ENCODE measurements around the gene TSPAN18. TPM values are rescaled to one million over a fixed set of nuclear protein-coding genes. Genes with fewer than 3 reads are reported as not detected.
A peak's percentile ranks its signal among the peaks of the same experiment; 100 is the strongest.

The TSPAN18 gene
- total RNA-seq, 1 donor from 2014 or later = 31.7 TPM

- Histone ChIP-seq H2AFZ (ENCODE audit: low read depth, low read length) (no peak overlapping the region), H3K9ac (ENCODE audit: low read length) (no peak overlapping the region), H3K27ac (ENCODE audit: low read depth, low read length) (no peak overlapping the region), H4K20me1 (ENCODE audit: insufficient read depth, low read length) (peaks cover 4% of the 10 kb centered on the region), H3K36me3 (ENCODE audit: insufficient read depth, low read length) (no peaks in the 10 kb centered on the region), H3K4me1 (ENCODE audit: insufficient read depth, low read length) (no peaks in the 10 kb centered on the region), H3K4me2 (ENCODE audit: low read length) (no peak overlapping the region), H3K9me3 (ENCODE audit: insufficient read depth, low read depth, low read length) (no peaks in the 10 kb centered on the region), H3K27me3 (ENCODE audit: insufficient read depth, low read length) (peaks cover 22% of the 10 kb centered on the region), H3K4me3 (ENCODE audit: insufficient read depth, low read depth, low read length) (no peak overlapping the region), H3K79me2 (ENCODE audit: insufficient read depth, low read length) (no peaks in the 10 kb centered on the region)
- TF ChIP-seq EZH2 (IDR thresholded peaks at IDR 0.05; ENCODE audit: insufficient read depth, low read length) = no peak
- TF ChIP-seq CTCF (IDR thresholded peaks at IDR 0.05; ENCODE audit: insufficient read depth, low read depth, low read length) = no peak
- no peak overlapping the region for H3K27ac Mint-ChIP-seq (ENCODE audit: unreplicated experiment)
- peaks cover 24% of the 10 kb centered on the region for H3K27me3 Mint-ChIP-seq (ENCODE audit: low read depth, unreplicated experiment)
- no peaks in the 10 kb centered on the region for H3K9me3 Mint-ChIP-seq (ENCODE audit: unreplicated experiment)
- H3K4me1 Mint-ChIP-seq (ENCODE audit: low read depth, unreplicated experiment) = peaks cover 10% of the 10 kb centered on the region
- H3K36me3 Mint-ChIP-seq (ENCODE audit: low read depth, unreplicated experiment) = peaks cover 14% of the 10 kb centered on the region
- no peak overlapping the region for H3K4me3 Mint-ChIP-seq (ENCODE audit: unreplicated experiment)
- DNase-seq (ENCODE audit: low read depth) = no peak
- FAIRE-seq = no peak
Observed at GRCh38 chr11:44776551-44777208, 49.9 kb downstream of the TSPAN18 start.

- no peak for DNase-seq (ENCODE audit: low read depth)
- Histone ChIP-seq H3K4me2 (ENCODE audit: low read length) (no peak overlapping the region), H3K9ac (ENCODE audit: low read length) (no peak overlapping the region), H3K9me3 (ENCODE audit: insufficient read depth, low read depth, low read length) (no peaks in the 10 kb centered on the region), H3K4me3 (ENCODE audit: insufficient read depth, low read depth, low read length) (no peak overlapping the region), H4K20me1 (ENCODE audit: insufficient read depth, low read length) (peaks cover 4% of the 10 kb centered on the region), H3K27ac (ENCODE audit: low read depth, low read length) (no peak overlapping the region), H2AFZ (ENCODE audit: low read depth, low read length) (no peak overlapping the region), H3K4me1 (ENCODE audit: insufficient read depth, low read length) (no peaks in the 10 kb centered on the region), H3K36me3 (ENCODE audit: insufficient read depth, low read length) (no peaks in the 10 kb centered on the region), H3K79me2 (ENCODE audit: insufficient read depth, low read length) (no peaks in the 10 kb centered on the region), H3K27me3 (ENCODE audit: insufficient read depth, low read length) (peaks cover 23% of the 10 kb centered on the region)
- peaks cover 14% of the 10 kb centered on the region for H3K36me3 Mint-ChIP-seq (ENCODE audit: low read depth, unreplicated experiment)
- H3K4me1 Mint-ChIP-seq (ENCODE audit: low read depth, unreplicated experiment) = peaks cover 10% of the 10 kb centered on the region
- H3K27ac Mint-ChIP-seq (ENCODE audit: unreplicated experiment) = peak overlapping the region; percentile 12
- peaks cover 28% of the 10 kb centered on the region for H3K27me3 Mint-ChIP-seq (ENCODE audit: low read depth, unreplicated experiment)
- no peaks in the 10 kb centered on the region for H3K9me3 Mint-ChIP-seq (ENCODE audit: unreplicated experiment)
- H3K4me3 Mint-ChIP-seq (ENCODE audit: unreplicated experiment) = no peak overlapping the region
- FAIRE-seq = no peak
- TF ChIP-seq EZH2 (IDR thresholded peaks at IDR 0.05; ENCODE audit: insufficient read depth, low read length) = no peak
- no peak for TF ChIP-seq CTCF (IDR thresholded peaks at IDR 0.05; ENCODE audit: insufficient read depth, low read depth, low read length)
Observed at GRCh38 chr11:44777209-44778194, 50.7 kb downstream of the TSPAN18 start.
